ENCODE measurements around the gene MAP2K3.

GRCh38 chr17:21268596-21269188 is 15.8 kb upstream of the MAP2K3 start:
- TF ChIP-seq, protein P1, sequence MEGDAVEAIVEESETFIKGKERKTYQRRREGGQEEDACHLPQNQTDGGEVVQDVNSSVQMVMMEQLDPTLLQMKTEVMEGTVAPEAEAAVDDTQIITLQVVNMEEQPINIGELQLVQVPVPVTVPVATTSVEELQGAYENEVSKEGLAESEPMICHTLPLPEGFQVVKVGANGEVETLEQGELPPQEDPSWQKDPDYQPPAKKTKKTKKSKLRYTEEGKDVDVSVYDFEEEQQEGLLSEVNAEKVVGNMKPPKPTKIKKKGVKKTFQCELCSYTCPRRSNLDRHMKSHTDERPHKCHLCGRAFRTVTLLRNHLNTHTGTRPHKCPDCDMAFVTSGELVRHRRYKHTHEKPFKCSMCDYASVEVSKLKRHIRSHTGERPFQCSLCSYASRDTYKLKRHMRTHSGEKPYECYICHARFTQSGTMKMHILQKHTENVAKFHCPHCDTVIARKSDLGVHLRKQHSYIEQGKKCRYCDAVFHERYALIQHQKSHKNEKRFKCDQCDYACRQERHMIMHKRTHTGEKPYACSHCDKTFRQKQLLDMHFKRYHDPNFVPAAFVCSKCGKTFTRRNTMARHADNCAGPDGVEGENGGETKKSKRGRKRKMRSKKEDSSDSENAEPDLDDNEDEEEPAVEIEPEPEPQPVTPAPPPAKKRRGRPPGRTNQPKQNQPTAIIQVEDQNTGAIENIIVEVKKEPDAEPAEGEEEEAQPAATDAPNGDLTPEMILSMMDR (IDR thresholded peaks at IDR 0.05): no peak
- TF ChIP-seq POLR2A (IDR thresholded peaks at IDR 0.05): no peak
